Measurements from ENCODE around the gene FOXL3. TPM values are rescaled to one million over a fixed set of nuclear protein-coding genes. Genes with fewer than 3 reads are reported as not detected.

Gene FOXL3
- total RNA-seq, 1 experiment from 2014 or later = not detected

GRCh38 chr7:250523-250922, 39.4 kb upstream of the FOXL3 start:
- no peak for TF ChIP-seq CTCF (conservative IDR thresholded peaks at IDR 0.05)

More at GRCh38 chr7:250523-250922, 39.4 kb upstream of the FOXL3 start:
- H4K20me1 ChIP-seq (ENCODE audit: control insufficient read depth, insufficient read depth, insufficient read length) = no peaks in the 10 kb centered on the region
- no peak overlapping the region for H3K56ac ChIP-seq (ENCODE audit: insufficient read length, low read depth, low read length)
- peaks cover 14 to 17% of the 10 kb centered on the region in 2 experiments for H3K9me3 Mint-ChIP-seq
- H3K27ac Mint-ChIP-seq = no peak overlapping the region; a peak in 1 of 7 replicates
- no peak overlapping the region for H2BK120ac ChIP-seq (ENCODE audit: low read depth, low read length, poor library complexity, severe bottlenecking)
- H2AK5ac ChIP-seq (ENCODE audit: insufficient read length, low read length) = no peak overlapping the region
- no peak overlapping the region for H3K18ac ChIP-seq (ENCODE audit: insufficient read length, low read depth, low read length)
- no peaks in the 10 kb centered on the region for H3K4me1 Mint-ChIP-seq
- peaks cover 3% of the 10 kb centered on the region for H3K9me3 ChIP-seq (ENCODE audit: control insufficient read depth, low read depth, low read length)
- H2BK15ac ChIP-seq (ENCODE audit: low read depth, low read length) = no peak overlapping the region
- H3K36me3 Mint-ChIP-seq (ENCODE audit: insufficient read depth in 1 of 3, low read depth in 3 of 3) = peaks cover 54 to 70% (median 68%) of the 10 kb centered on the region in 3 experiments
- no peak overlapping the region for H2BK5ac ChIP-seq (ENCODE audit: insufficient read length, low read length)
- peaks cover 2% of the 10 kb centered on the region for H3K23me2 ChIP-seq (ENCODE audit: insufficient read length, low read depth, low read length, poor library complexity, severe bottlenecking)
- H3K79me2 ChIP-seq (ENCODE audit: insufficient read depth, low read length) = no peaks in the 10 kb centered on the region
- H3K4ac ChIP-seq (ENCODE audit: low read depth, low read length) = no peak overlapping the region
- H3K4me2 ChIP-seq (ENCODE audit: insufficient read depth, insufficient read length, low read length) = no peak overlapping the region
- H4K91ac ChIP-seq (ENCODE audit: insufficient read length, low read depth, low read length) = no peak overlapping the region
- H3K4me3 Mint-ChIP-seq = no peak overlapping the region
- H2AFZ ChIP-seq (ENCODE audit: low read length) = no peak overlapping the region
- no peak overlapping the region for H2BK20ac ChIP-seq (ENCODE audit: low read depth, low read length, poor library complexity, severe bottlenecking)
- H3K14ac ChIP-seq (ENCODE audit: insufficient read depth, low read length) = no peak overlapping the region
- WGBS (ENCODE audit: extremely low coverage, insufficient read length, low lambda C conversion rate) = no CpG with 5 or more reads among the region's 15 CpGs
- H4K5ac ChIP-seq (ENCODE audit: insufficient read length, low read depth, low read length) = no peak overlapping the region
- H3K27me3 Mint-ChIP-seq (ENCODE audit: low read depth) = no peaks in the 10 kb centered on the region
- no peak for DNase-seq
- no peaks in the 10 kb centered on the region for H3K4me1 ChIP-seq (ENCODE audit: insufficient read depth, low read length)
- no peaks in the 10 kb centered on the region for H3K27me3 ChIP-seq (ENCODE audit: insufficient read depth, low read length)
- H3K79me1 ChIP-seq (ENCODE audit: insufficient read depth, low read depth, low read length, poor library complexity, severe bottlenecking) = no peaks in the 10 kb centered on the region
- no peak overlapping the region for H2BK12ac ChIP-seq (ENCODE audit: insufficient read length, low read depth, low read length)
- no peak overlapping the region for H3K23ac ChIP-seq (ENCODE audit: insufficient read length, low read depth, low read length)
- no peak overlapping the region for H4K8ac ChIP-seq (replicated peaks; ENCODE audit: insufficient read length, low read depth, low read length)
- no peak overlapping the region for H3T11ph ChIP-seq (ENCODE audit: low read length)
- H3K27ac ChIP-seq (ENCODE audit: insufficient read length, low read depth, low read length) = no peak overlapping the region
- no peak overlapping the region for H3K9ac ChIP-seq (ENCODE audit: extremely low read depth, insufficient read length, low read length)
